Bronchial epithelial cell (primary cell): Measurements from ENCODE around the gene MT1F. TPM values are rescaled to one million over a fixed set of nuclear protein-coding genes. Genes with fewer than 3 reads are reported as not detected.
A peak's percentile ranks its signal among the peaks of the same experiment; 100 is the strongest.

Experiments used
- DNase-seq: peaks from one replicate; pipeline ENCODE4 v3.0.0-alpha.2; 2010; ENCODE audit warnings: low read depth
- FAIRE-seq: peaks from 2 replicates; lab custom pipeline; 2011; peaks lifted over from hg19 to GRCh38; lab: Jason Lieb, UNC
- H3K27me3 ChIP-seq: 2 replicates; pipeline ENCODE4 v1.5.1; 2011; ENCODE audit warnings: low read length; ENCODE audit not compliant: control insufficient read depth, insufficient read depth
- H3K36me3 ChIP-seq: 2 replicates; pipeline ENCODE4 v1.5.1; 2011; ENCODE audit warnings: low read length; ENCODE audit not compliant: control insufficient read depth, insufficient read depth
- H3K4me3 ChIP-seq: 2 replicates; pipeline ENCODE4 v1.5.1; 2011; ENCODE audit warnings: mild to moderate bottlenecking, low read depth, low read length, control low read depth
- total RNA-seq: library from RNA; depleted of rRNA; stranded (reverse); fragments of >200 nt; gene quantifications from 2 replicates; pipeline ENCODE4 v1.2.1, GENCODE V29; 2014
- TF ChIP-seq, protein P1 (sequence below): IDR thresholded peaks from 2 replicates; pipeline ENCODE4 v1.5.1; 2011; ENCODE audit warnings: mild to moderate bottlenecking, moderate library complexity, low read length, control low read depth, inconsistent platforms; ENCODE audit not compliant: insufficient read depth, severe bottlenecking

The MT1F gene
- total RNA-seq, 1 donor from 2014 or later: 1.6 TPM

DNA sequence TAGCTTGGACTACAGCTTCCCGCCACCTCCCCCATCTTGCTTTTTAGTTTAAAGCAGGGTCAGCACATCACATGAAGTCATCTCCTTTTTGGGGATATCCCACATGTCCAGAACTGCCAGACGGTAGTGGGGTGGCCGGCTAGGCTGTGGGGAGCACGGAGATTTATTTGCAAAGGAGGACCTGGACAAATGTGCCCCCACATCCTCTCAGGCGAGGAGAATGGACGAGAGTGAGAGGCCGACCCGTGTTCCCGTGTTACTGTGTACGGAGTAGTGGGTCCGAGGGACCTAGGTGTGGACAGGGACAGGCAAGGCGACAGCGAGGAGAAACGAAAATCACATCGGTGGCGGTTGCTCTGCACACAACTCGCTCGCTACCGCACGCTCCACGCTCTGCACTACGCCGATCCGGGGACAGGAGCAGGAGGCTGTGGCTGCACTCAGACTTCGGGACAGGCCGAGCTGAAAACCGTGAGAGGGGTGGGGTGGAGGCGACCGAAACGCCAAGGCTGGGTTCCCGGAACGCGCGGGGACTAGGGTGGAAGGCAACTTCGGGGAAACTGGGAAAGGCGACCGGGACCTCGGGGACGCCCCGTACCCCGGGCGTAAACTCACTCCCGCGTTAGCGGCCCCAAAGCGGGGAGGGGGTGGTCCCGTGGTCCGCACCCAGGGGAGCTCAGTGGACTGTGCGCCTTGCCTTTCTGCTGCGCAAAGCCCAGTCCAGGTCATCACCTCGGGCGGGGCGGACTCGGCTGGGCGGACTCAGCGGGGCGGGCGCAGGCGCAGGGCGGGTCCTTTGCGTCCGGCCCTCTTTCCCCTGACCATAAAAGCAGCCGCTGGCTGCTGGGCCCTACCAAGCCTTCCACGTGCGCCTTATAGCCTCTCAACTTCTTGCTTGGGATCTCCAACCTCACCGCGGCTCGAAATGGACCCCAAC lies 19.7 kb upstream of the MT1F start, which contains the start of gene MT1A:
Gene MT1A, plus strand, starts transcription at position 853 of the 937 bp plus-strand sequence. Its CDS starts 73 bp downstream, at position 926.
- H3K4me3 ChIP-seq: peak within 1 kb of the TSS; percentile 29
- peaks cover 23% of the 10 kb centered on the region for H3K27me3 ChIP-seq
- no peak for FAIRE-seq
- H3K36me3 ChIP-seq: no peaks in the 10 kb centered on the region
- no peak for DNase-seq
- TF ChIP-seq, protein P1, sequence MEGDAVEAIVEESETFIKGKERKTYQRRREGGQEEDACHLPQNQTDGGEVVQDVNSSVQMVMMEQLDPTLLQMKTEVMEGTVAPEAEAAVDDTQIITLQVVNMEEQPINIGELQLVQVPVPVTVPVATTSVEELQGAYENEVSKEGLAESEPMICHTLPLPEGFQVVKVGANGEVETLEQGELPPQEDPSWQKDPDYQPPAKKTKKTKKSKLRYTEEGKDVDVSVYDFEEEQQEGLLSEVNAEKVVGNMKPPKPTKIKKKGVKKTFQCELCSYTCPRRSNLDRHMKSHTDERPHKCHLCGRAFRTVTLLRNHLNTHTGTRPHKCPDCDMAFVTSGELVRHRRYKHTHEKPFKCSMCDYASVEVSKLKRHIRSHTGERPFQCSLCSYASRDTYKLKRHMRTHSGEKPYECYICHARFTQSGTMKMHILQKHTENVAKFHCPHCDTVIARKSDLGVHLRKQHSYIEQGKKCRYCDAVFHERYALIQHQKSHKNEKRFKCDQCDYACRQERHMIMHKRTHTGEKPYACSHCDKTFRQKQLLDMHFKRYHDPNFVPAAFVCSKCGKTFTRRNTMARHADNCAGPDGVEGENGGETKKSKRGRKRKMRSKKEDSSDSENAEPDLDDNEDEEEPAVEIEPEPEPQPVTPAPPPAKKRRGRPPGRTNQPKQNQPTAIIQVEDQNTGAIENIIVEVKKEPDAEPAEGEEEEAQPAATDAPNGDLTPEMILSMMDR: no peak

DNA sequence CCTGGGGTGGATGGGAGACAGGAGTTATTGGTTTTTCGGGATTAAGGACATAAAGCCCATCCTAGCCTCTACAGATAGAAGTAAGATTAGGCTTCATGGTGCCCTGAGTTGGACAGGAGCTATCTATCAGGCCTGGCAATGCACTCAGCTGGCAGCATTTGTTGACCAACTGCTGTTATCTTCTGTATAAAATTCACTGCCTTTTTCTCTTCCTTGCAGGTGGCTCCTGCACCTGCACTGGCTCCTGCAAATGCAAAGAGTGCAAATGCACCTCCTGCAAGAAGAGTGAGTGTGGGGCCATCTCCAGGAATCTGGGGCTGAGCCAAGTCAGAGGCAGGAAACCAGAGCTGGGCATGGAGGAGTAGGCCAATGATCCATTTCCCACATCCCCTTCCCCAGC lies 18.7 kb upstream of the MT1F start:
- H3K36me3 ChIP-seq: no peaks in the 10 kb centered on the region
- no peak for FAIRE-seq

DNA sequence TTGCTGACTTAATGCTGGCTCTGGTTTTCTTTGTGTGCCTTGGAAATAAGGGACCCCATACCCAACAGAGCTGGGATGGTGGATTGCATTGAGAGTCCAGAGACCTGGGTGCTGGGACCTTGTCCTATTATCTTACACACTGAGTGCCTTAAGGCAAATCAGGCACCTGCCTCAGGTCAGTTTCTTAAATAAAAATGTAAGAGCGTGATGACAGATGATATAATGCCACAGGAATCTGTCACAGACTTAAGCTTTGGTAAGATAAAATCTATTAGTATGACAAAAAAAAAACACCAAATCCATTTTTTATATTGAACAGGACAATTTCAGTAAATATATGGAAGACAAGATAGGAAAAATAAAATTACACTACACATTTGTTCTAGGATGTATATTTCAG lies 17.7 kb upstream of the MT1F start:
- Histone ChIP-seq H3K27me3 (peaks cover 17% of the 10 kb centered on the region), H3K36me3 (no peaks in the 10 kb centered on the region), H3K4me3 (no peak overlapping the region)
- no peak for DNase-seq
- TF ChIP-seq, protein P1: no peak
- no peak for FAIRE-seq

More for the DNA sequence above, 18.7 kb upstream of the MT1F start:
- H3K4me3 ChIP-seq: no peak overlapping the region
- TF ChIP-seq, protein P1: no peak
- no peak for DNase-seq
- peaks cover 20% of the 10 kb centered on the region for H3K27me3 ChIP-seq

DNA sequence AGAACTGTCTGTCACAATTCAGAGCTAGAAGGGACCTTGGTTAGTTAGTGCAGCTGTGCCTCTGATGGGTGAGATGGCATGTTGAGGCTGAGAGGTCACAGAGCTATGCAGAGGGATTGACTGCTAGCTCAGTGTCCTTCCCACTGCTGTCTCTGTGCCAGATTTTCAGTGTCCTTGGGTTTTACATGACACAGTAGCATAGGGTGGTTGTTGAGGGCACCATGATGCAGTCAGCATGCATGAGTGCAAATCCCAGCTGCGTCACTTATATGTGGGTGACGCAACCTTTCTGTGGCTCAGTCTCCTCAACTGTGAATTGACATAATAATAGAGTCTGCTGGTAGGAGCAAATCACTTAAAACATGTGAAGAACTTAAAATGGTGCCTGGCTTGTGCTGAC lies 16.6 kb upstream of the MT1F start:
- H3K4me3 ChIP-seq: no peak overlapping the region
- FAIRE-seq (no peak), DNase-seq (no peak)
- TF ChIP-seq, protein P1: no peak
- no peaks in the 10 kb centered on the region for H3K36me3 ChIP-seq
- H3K27me3 ChIP-seq: peaks cover 7% of the 10 kb centered on the region

DNA sequence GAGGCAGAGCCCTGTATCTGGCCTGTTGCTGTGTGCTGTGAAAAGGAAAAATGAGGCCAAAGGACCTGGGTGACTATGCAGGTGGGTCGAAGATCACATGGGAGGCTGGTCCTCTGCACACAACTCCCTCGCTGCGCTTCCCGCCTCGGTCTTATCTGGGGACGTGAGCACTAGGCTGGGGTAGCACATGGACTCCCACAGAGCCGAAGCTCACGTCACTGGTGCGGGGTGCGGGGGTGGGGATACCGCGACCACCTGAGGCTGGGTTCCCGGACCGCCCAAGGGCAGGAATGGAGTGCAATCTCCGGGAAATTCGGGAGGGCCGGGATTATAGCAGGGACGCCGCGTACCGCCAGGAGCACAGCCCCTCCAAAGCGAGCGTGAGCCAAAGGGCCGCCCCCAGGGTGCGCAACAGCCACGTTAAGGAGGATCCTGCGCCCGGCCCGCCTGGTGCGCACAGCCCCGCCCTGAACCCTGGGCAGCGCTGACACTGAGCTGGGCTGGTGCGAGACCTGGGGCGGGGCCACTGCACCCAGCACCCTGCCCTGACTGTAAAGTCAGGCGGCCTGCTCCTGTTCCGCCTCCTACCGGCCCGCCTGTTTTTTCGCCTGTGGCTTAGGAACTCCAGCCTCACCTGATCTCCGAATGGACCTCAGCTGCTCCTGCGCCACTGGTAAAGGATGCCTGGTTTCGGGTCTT lies 14.5 kb upstream of the MT1F start:
- DNase-seq (peak; percentile 64), FAIRE-seq (no peak)
- Histone ChIP-seq H3K4me3 (peak overlapping the region; percentile 15), H3K36me3 (no peaks in the 10 kb centered on the region), H3K27me3 (no peaks in the 10 kb centered on the region)
- TF ChIP-seq, protein P1: peak; percentile 61
